Measurements from ENCODE around the gene ACCSL.

Gene ACCSL

DNA sequence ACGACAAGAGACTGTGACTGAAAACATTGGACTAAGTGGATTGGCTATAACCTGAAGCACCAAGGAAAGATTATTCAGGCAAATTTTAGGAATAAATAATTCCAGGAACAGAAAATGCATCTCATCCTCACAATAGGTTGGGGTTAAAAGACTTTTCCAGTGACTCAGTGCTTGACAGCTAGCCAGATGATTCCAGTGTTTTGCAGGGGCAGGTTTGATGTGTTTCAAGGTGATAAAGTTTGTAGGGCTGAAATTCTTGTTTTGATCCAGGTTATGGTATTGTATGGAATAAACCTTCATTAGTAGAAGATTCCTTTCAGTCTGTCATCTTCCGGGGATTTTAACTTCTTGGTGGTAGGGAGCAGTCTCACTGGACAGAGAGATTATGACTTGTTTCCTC, 50.0 kb downstream of the ACCSL start:
- WGBS = 89% methylated on average over 2 of the region's 2 CpGs
- H3K9ac ChIP-seq (ENCODE audit: low read depth, low read length) = no peak overlapping the region
- no peak overlapping the region for H3K27ac ChIP-seq (ENCODE audit: low read depth, low read length)
- peaks cover 11% of the 10 kb centered on the region for H3K27me3 ChIP-seq (ENCODE audit: insufficient read depth, low read length)
- no peaks in the 10 kb centered on the region for H3K9me3 ChIP-seq (ENCODE audit: insufficient read depth, low read depth, low read length)
- H3K36me3 ChIP-seq (ENCODE audit: insufficient read depth, low read length) = no peaks in the 10 kb centered on the region
- H3K4me3 ChIP-seq (ENCODE audit: low read length) = no peak overlapping the region
- H3K4me1 ChIP-seq (ENCODE audit: insufficient read depth, low read length) = peaks cover 9% of the 10 kb centered on the region

DNA sequence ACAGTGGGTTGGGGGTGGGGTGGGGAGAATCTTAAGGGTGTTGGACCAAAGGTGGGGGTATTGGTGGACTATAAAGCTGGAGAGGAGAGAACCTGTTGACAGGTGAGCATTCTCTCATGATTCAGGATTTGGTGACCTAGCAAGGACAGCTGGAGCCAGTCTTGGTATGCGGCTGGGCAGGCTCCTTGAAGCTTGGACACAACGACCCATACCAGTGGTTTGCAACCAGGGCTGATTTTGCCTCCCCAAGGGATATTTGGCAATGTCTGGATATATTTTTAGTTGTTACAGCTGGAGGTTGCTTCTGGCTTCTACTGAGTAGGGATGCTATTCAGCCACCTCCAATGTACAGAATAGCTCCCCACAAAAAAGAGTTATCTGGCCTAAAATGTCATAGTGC, 53.3 kb downstream of the ACCSL start:
- H3K4me1 ChIP-seq (ENCODE audit: insufficient read depth, low read length) = peaks cover 6% of the 10 kb centered on the region; the same call in 1 of the 2 replicates
- no peaks in the 10 kb centered on the region for H3K9me3 ChIP-seq (ENCODE audit: insufficient read depth, low read depth, low read length)
- 98% methylated on average over 2 of the region's 2 CpGs for WGBS
- H3K4me3 ChIP-seq (ENCODE audit: low read length) = no peak overlapping the region
- no peak overlapping the region for H3K27ac ChIP-seq (ENCODE audit: low read depth, low read length)
- no peak overlapping the region for H3K9ac ChIP-seq (ENCODE audit: low read depth, low read length)
- no peaks in the 10 kb centered on the region for H3K36me3 ChIP-seq (ENCODE audit: insufficient read depth, low read length)
- peaks cover 8% of the 10 kb centered on the region for H3K27me3 ChIP-seq (ENCODE audit: insufficient read depth, low read length)

DNA sequence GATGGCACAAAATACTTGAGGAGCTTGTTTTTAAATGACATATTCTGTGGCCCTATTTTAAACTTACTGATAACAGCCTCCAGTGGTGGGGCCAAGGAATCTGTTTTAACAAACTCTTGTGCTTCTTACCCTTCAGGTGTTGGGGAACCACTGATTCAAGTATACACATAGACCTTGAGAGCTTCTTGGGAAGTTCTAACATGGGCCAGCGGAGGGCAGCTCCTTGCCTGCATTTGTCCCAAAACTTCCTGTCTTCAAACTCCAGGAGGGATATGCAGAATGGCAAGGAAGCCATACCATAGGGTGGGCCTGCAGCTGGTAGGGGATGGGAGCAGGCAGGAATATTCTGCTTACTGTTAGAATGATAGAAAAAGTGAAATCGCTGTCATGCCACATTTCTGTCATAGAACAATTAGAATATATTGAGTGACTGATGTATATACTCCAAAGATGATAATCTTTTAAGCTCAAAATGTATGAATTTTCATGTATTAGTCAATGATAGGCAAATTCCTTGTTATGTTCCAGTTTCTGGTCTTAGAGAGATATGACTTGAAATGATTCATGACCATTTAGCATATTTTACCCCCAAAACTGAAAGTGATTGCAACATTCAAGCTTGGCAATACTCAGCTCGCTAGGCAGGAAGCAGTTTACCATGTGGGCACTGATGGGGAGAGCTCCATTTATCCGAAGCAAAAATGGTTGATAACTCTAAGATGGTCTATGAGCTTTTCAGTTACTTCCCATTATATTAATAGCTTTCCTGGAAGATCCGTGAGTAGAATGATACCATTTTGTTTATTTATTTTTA, 56.9 kb downstream of the ACCSL start:
- H3K9me3 ChIP-seq (ENCODE audit: insufficient read depth, low read depth, low read length) = no peaks in the 10 kb centered on the region
- H3K27me3 ChIP-seq (ENCODE audit: insufficient read depth, low read length) = no peaks in the 10 kb centered on the region
- H3K36me3 ChIP-seq (ENCODE audit: insufficient read depth, low read length) = peaks cover 14% of the 10 kb centered on the region
- no peaks in the 10 kb centered on the region for H3K4me1 ChIP-seq (ENCODE audit: insufficient read depth, low read length)
- no peak overlapping the region for H3K4me3 ChIP-seq (ENCODE audit: low read length)
- WGBS = 87% methylated on average over 3 of the region's 5 CpGs
- H3K27ac ChIP-seq (ENCODE audit: low read depth, low read length) = no peak overlapping the region
- H3K9ac ChIP-seq (ENCODE audit: low read depth, low read length) = no peak overlapping the region

DNA sequence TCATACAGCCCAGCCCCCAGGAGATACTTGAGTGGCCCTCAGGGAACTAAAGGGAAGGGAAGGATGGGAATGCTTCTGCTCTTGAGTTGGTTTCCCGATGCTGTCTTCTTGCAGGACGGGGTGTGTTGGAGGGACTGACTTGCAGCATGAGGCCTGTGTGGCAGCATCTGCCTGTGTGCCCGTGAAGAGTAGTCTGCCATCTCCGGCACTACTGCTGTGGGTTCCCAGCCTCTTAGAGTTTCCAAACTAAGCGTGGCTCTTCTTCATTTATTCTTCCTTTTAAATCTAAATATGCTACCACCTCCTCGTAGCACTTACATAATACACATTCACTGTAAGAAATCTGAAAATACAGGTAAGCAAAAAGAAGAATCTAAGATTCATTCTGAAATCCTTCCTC, 60.5 kb downstream of the ACCSL start:
- no peak overlapping the region for H3K27ac ChIP-seq (ENCODE audit: low read depth, low read length)
- H3K36me3 ChIP-seq (ENCODE audit: insufficient read depth, low read length) = peaks cover 21% of the 10 kb centered on the region
- no peaks in the 10 kb centered on the region for H3K9me3 ChIP-seq (ENCODE audit: insufficient read depth, low read depth, low read length)
- WGBS = 95% methylated on average over 6 of the region's 6 CpGs
- H3K27me3 ChIP-seq (ENCODE audit: insufficient read depth, low read length) = no peaks in the 10 kb centered on the region
- H3K4me1 ChIP-seq (ENCODE audit: insufficient read depth, low read length) = 0 out of 2 replicates have a peak, but pooled peaks cover 1% of the 10 kb centered on the region
- H3K9ac ChIP-seq (ENCODE audit: low read depth, low read length) = no peak overlapping the region
- H3K4me3 ChIP-seq (ENCODE audit: low read length) = no peak overlapping the region
